Stimulated activated CD4-positive, alpha-beta T cell treated with anti-CD3 and anti-CD28 coated beads, Interleukin-4, amount 100 ng/mL, for 4 hours (primary cell): Measurements from ENCODE around the gene MTO1.
"Not testable (repeated sequence)": the region's sequence is repeated elsewhere in the genome, so short reads cannot be mapped to it uniquely, and the experiment has no call there.

Experiments
- DNase-seq, 2 experiments: peaks; one replicate each; pipeline ENCODE4 v3.0.0-alpha.2; 2020

The MTO1 gene

DNA sequence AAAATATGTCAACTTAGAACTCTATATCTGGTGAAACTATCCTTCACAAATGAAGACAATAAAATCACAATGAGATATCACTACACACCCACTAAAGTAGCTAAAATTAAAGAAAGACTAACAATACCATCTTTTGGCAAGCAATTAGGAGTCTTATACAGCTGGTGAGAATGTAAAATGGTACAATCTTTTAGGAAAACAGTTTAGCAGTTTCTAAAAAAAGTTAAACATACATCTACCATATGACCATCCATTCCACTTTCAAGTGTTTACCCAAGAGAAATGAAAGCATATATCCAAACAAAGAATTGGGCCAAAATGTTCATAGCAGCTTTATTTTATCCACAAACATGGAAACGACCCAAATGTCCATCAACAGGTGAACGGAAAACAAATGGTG is 73.1 kb downstream of the MTO1 start:
- DNase-seq = no peak

GRCh38 chr6:73537677-73538076 is 76.1 kb downstream of the MTO1 start:
- no peak for DNase-seq

DNA sequence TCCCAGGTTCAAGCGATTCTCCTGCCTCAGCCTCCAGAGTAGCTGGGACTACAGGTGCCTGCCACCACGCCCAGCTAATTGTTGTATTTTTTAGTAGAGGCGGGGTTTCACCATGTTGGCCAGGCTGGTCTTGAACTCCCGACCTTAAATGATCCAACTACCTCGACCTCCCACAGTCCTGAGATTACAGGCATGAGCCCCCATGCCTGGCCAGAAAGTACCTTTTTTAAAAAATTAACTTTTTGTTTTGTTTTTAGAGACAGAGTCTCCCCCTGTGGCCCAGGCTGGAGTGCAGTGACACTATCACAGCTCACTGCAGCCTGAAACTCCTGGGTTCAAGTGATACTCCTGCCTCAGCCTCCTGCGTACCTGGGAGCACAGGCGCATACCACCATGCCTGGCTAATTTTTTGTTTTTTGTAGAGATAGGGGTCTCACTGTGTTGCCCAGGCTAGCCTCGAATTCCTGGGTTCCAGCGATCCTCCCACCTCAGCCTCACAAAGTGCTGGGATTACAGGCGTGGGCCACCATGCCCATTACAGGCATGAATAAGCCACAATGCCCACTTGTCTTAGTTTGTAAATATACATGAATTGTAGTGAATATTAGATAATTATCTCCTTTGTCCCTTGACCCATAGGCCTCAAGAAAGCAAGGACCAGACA is 76.7 kb downstream of the MTO1 start:
- no peak for DNase-seq

GRCh38 chr6:73542481-73542880 is 80.9 kb downstream of the MTO1 start:
- DNase-seq = not testable (repeated sequence)

- DNase-seq = no peak
Observed at GRCh38 chr6:73542891-73543290, 81.4 kb downstream of the MTO1 start.

GRCh38 chr6:73547036-73547435 is 85.5 kb downstream of the MTO1 start:
- no peak for DNase-seq

- no peak for DNase-seq
Observed at GRCh38 chr6:73548458-73549446, 87.2 kb downstream of the MTO1 start.

- not testable (repeated sequence) for DNase-seq
Observed at GRCh38 chr6:73551115-73551514, 89.6 kb downstream of the MTO1 start.

GRCh38 chr6:73555380-73555949 is 93.9 kb downstream of the MTO1 start:
- DNase-seq = not testable (repeated sequence)

GRCh38 chr6:73556836-73557235 is 95.3 kb downstream of the MTO1 start:
- DNase-seq = no peak
